GM21737 (cell line): ENCODE measurements around the gene RAP1A.
"Not testable (repeated sequence)": the region's sequence is repeated elsewhere in the genome, so short reads cannot be mapped to it uniquely, and the experiment has no call there.

Experiments
- ATAC-seq: cut with Tn5 transposase; IDR thresholded peaks from one replicate; pipeline ENCODE4 v1.9.1; 2021; ENCODE audit warnings: mild to moderate bottlenecking, moderate library complexity; ENCODE audit not compliant: unreplicated experiment

RAP1A gene

GRCh38 chr1:111596499-111596898, 23.1 kb upstream of the RAP1A start:
- ATAC-seq: no peak

- ATAC-seq: no peak
Measured at GRCh38 chr1:111597426-111597825, 22.2 kb upstream of the RAP1A start.

GRCh38 chr1:111598544-111598943, 21.0 kb upstream of the RAP1A start:
- no peak for ATAC-seq

GRCh38 chr1:111599781-111600693, 19.6 kb upstream of the RAP1A start:
- peak; percentile 6 for ATAC-seq

- peak; percentile 53 for ATAC-seq
Measured at GRCh38 chr1:111600886-111601386, 18.7 kb upstream of the RAP1A start.

- ATAC-seq: no peak
Measured at GRCh38 chr1:111602302-111602701, 17.3 kb upstream of the RAP1A start.

- ATAC-seq: no peak
Measured at GRCh38 chr1:111602974-111603373, 16.6 kb upstream of the RAP1A start.

GRCh38 chr1:111603979-111604378, 15.6 kb upstream of the RAP1A start:
- peak; percentile 33 for ATAC-seq

- no peak for ATAC-seq
Measured at GRCh38 chr1:111604931-111605330, 14.7 kb upstream of the RAP1A start.

- ATAC-seq: no peak
Measured at GRCh38 chr1:111605576-111605975, 14.0 kb upstream of the RAP1A start.

- not testable (repeated sequence) for ATAC-seq
Measured at GRCh38 chr1:111606457-111607215, 13.0 kb upstream of the RAP1A start.

- ATAC-seq: not testable (repeated sequence)
Measured at GRCh38 chr1:111608528-111608927, 11.1 kb upstream of the RAP1A start.

GRCh38 chr1:111611986-111612385, 7.6 kb upstream of the RAP1A start:
- no peak for ATAC-seq

- ATAC-seq: peak; percentile 46
Measured at GRCh38 chr1:111615870-111616715, 3.5 kb upstream of the RAP1A start.

GRCh38 chr1:111618081-111618480, 1.5 kb upstream of the RAP1A start:
- ATAC-seq: no peak

GRCh38 chr1:111618961-111619634, 491 bp upstream of the RAP1A start:
- no peak for ATAC-seq

GRCh38 chr1:111620441-111620971, 917 bp downstream of the RAP1A start:
- no peak for ATAC-seq

- no peak for ATAC-seq
Measured at GRCh38 chr1:111621050-111621449, 1.5 kb downstream of the RAP1A start.

- ATAC-seq: no peak
Measured at GRCh38 chr1:111622166-111622565, 2.6 kb downstream of the RAP1A start.

GRCh38 chr1:111624382-111624781, 4.8 kb downstream of the RAP1A start:
- ATAC-seq: no peak
